Endothelial cell of umbilical vein (primary cell): ENCODE data around the gene MEAK7. TPM values are rescaled to one million over a fixed set of nuclear protein-coding genes. Genes with fewer than 3 reads are reported as not detected.

Source experiments
- BruUV-seq: library from RNA; stranded (reverse); fragments of 400-500 nt; replicated peaks from 2 replicates; lab custom pipeline; 2021; lab: Mats Ljungman, UMichigan
- CTCF ChIA-PET: fragments of 300-600, 350-600 bp; sonication (Branson Sonifier 250); formaldehyde crosslinking; loops from one replicate; lab custom pipeline; 2021; ENCODE audit warnings: antibody characterized with exemption, inconsistent platforms; lab: Charles Lee
- POLR2A ChIA-PET: fragments of 300-600, 350-600 bp; sonication (Branson Sonifier 250); formaldehyde crosslinking; loops from one replicate; lab custom pipeline; 2021; ENCODE audit warnings: antibody characterized with exemption, inconsistent platforms; lab: Charles Lee
- DNase-seq: peaks from one replicate; pipeline ENCODE4 v3.0.0-alpha.2; 2011; ENCODE audit warnings: low read depth, low spot score
- FAIRE-seq: peaks from 2 replicates; lab custom pipeline; 2011; peaks lifted over from hg19 to GRCh38; lab: Jason Lieb, UNC
- H2AFZ ChIP-seq: 2 replicates; pipeline ENCODE4 v1.6.0; 2012; ENCODE audit warnings: low read depth, low read length, control low read depth, inconsistent platforms
- H3K27ac ChIP-seq: 2 replicates; pipeline ENCODE4 v1.5.1; 2011; ENCODE audit warnings: low read depth, mild to moderate bottlenecking, control low read depth, low read length, moderate library complexity; ENCODE audit not compliant: insufficient read depth
- H3K27me3 ChIP-seq, 2 experiments: 2 replicates each; pipeline versions ENCODE4 v1.6.0 to v1.6.1; 2011; ENCODE audit warnings: low read length in 2 of 2, mixed read lengths in 1 of 2; ENCODE audit not compliant: control insufficient read depth in 2 of 2, insufficient read depth in 2 of 2
- H3K36me3 ChIP-seq, 2 experiments: 2 replicates in 1 of 2; 3 replicates in 1 of 2; pipeline ENCODE4 v1.5.1; 2011; ENCODE audit warnings: low read length in 2 of 2, mild to moderate bottlenecking in 1 of 2, moderate library complexity in 1 of 2; ENCODE audit not compliant: control insufficient read depth in 2 of 2, insufficient read depth in 2 of 2; ENCODE audit errors: extremely low read depth in 1 of 2
- H3K4me1 ChIP-seq: 3 replicates; pipeline ENCODE4 v1.5.1; 2011; ENCODE audit warnings: mild to moderate bottlenecking, low read length; ENCODE audit not compliant: control insufficient read depth, insufficient read depth; ENCODE audit errors: extremely low read depth
- H3K4me2 ChIP-seq: 2 replicates; pipeline ENCODE4 v1.6.1; 2011; ENCODE audit warnings: low read length, control low read depth, mixed read lengths; ENCODE audit not compliant: insufficient read depth
- H3K4me3 ChIP-seq, 3 experiments: fragments of 200-600 bp in 1 of 3; sonication (generic), shearing (Covaris generic) in 1 of 3; replicated peaks in 1 of 3; 2 replicates each; pipeline ENCODE4 v1.5.1; 2011 to 2016; ENCODE audit warnings: control low read depth in 3 of 3, low read length in 3 of 3, mild to moderate bottlenecking in 2 of 3, inconsistent platforms in 1 of 3, low read depth in 1 of 3, moderate library complexity in 1 of 3; ENCODE audit not compliant: insufficient read depth in 1 of 3
- H3K79me2 ChIP-seq: 2 replicates; pipeline ENCODE4 v1.6.0; 2012; ENCODE audit warnings: low read length, inconsistent platforms; ENCODE audit not compliant: control insufficient read depth, insufficient read depth
- H3K9ac ChIP-seq: replicated peaks from 2 replicates; pipeline ENCODE3; 2011; ENCODE audit warnings: low read length, control low read depth; ENCODE audit not compliant: insufficient read depth; ENCODE audit errors: extremely low read depth
- H3K9me1 ChIP-seq: replicated peaks from 3 replicates; pipeline ENCODE4 v1.6.0; 2011; ENCODE audit warnings: mild to moderate bottlenecking, low read length; ENCODE audit not compliant: control insufficient read depth, insufficient read depth; ENCODE audit errors: extremely low read depth
- H3K9me3 ChIP-seq: replicated peaks from 2 replicates; pipeline ENCODE4 v1.5.1; 2012; ENCODE audit warnings: low read length, inconsistent platforms; ENCODE audit not compliant: control insufficient read depth, insufficient read depth
- H4K20me1 ChIP-seq: replicated peaks from 2 replicates; pipeline ENCODE3; 2011; ENCODE audit warnings: mild to moderate bottlenecking, low read length; ENCODE audit not compliant: control insufficient read depth, insufficient read depth; ENCODE audit errors: extremely low read depth
- EZH2 ChIP-seq: IDR thresholded peaks from 2 replicates; pipeline ENCODE4 v1.6.1; 2012; ENCODE audit warnings: borderline replicate concordance, low read depth, mild to moderate bottlenecking, moderate library complexity, low read length, inconsistent platforms; ENCODE audit not compliant: severe bottlenecking
- FOS ChIP-seq: IDR thresholded peaks from 2 replicates; pipeline ENCODE4 v1.6.1; 2011; ENCODE audit warnings: mild to moderate bottlenecking, low read length, moderate library complexity, borderline replicate concordance; ENCODE audit not compliant: insufficient read depth
- GATA2 ChIP-seq: IDR thresholded peaks from 2 replicates; pipeline ENCODE4 v1.7.0; 2011; ENCODE audit warnings: low read depth, mild to moderate bottlenecking, moderate library complexity, mixed read lengths, low read length; ENCODE audit not compliant: insufficient read length, insufficient read depth
- JUN ChIP-seq: IDR thresholded peaks from 2 replicates; pipeline ENCODE4 v1.6.1; 2011; ENCODE audit warnings: borderline replicate concordance, low read depth; ENCODE audit not compliant: insufficient read length, insufficient read depth
- MYC ChIP-seq: IDR thresholded peaks from one replicate; pipeline ENCODE4 v1.6.1; 2011; ENCODE audit warnings: mild to moderate bottlenecking, low read depth, low read length
- POLR2A ChIP-seq: IDR thresholded peaks from 2 replicates; pipeline ENCODE4 v1.6.1; 2012; ENCODE audit warnings: low read depth, mild to moderate bottlenecking, control low read depth, low read length
- POLR2AphosphoS5 ChIP-seq: IDR thresholded peaks from 2 replicates; pipeline ENCODE4 v1.6.1; 2012; ENCODE audit warnings: low read depth, mild to moderate bottlenecking, control low read depth, low read length, moderate library complexity; ENCODE audit not compliant: insufficient read depth
- dilution Hi-C: fragments of 300-500 bp; cut with MboI; formaldehyde crosslinking; loops from one replicate; pipeline ENCODE4 v1.15.0; 2019; ENCODE audit warnings: low sequenced_read_pairs; ENCODE audit not compliant: extremely low pct_ligation_motif_present
- intact Hi-C: fragments of 100-400 bp; cut with micrococcal nuclease; formaldehyde crosslinking; loops from one replicate; pipeline ENCODE4 v1.10.0; 2022
- polyA plus RNA-seq, 4 experiments: library from polyadenylated mRNA; depleted of rRNA in 3 of 4; stranded (reverse) in 3 of 4; unstranded in 1 of 4; fragments of >200 nt; gene quantifications; 2 replicates each; pipeline versions ENCODE4 v1.2.1 to v1.2.3, GENCODE V29; 2011 to 2012; ENCODE audit warnings: missing spikeins in 1 of 4
- total RNA-seq: library from RNA; stranded (reverse); gene quantifications from 2 replicates; pipeline ENCODE4 v1.2.3, GENCODE V29; 2021
- TF ChIP-seq, protein P1 (sequence below), 2 donors: IDR thresholded peaks; 1 replicate in 1 of 2; 2 replicates in 1 of 2; pipeline ENCODE4 v1.5.1; 2011; ENCODE audit warnings: low read length in 2 of 2, mild to moderate bottlenecking in 2 of 2, moderate library complexity in 2 of 2, control low read depth in 1 of 2, inconsistent platforms in 1 of 2, low read depth in 1 of 2; ENCODE audit not compliant: insufficient read depth in 1 of 2; ENCODE audit errors: extremely low read depth in 1 of 2
- TF ChIP-seq, protein P2 (sequence below): IDR thresholded peaks from 2 replicates; pipeline ENCODE4 v1.6.1; 2011; ENCODE audit not compliant: insufficient read depth, insufficient read length

MEAK7 gene
- total and polyA plus RNA-seq, 2 donors (not counting 3 experiments of a cell fraction or from before 2014, with no cell fraction given) = 16.2 to 22.7 TPM

- intact Hi-C loops (no loop called here), dilution Hi-C loops (no loop called here)
- Histone ChIP-seq H3K79me2 (no peaks in the 10 kb centered on the region), H3K4me1 (no peaks in the 10 kb centered on the region), H3K36me3 (peaks cover 0 to 4% of the 10 kb centered on the region in 2 experiments), H3K4me2 (no peak overlapping the region), H3K9me3 (no peaks in the 10 kb centered on the region), H2AFZ (no peak overlapping the region), H3K4me3 (no peak overlapping the region), H3K9me1 (no peaks in the 10 kb centered on the region), H3K9ac (no peak overlapping the region), H3K27me3 (no peaks in the 10 kb centered on the region), H3K27ac (no peak overlapping the region), H4K20me1 (no peaks in the 10 kb centered on the region)
- CTCF ChIA-PET = interaction anchor here (1.0 kb wide), 1 partner anchor 23 kb away, joined by 3 read pairs; no protein-coding TSS in a partner anchor
- TF ChIP-seq JUN (no peak), POLR2A (no peak), FOS (no peak), GATA2 (no peak), MYC (no peak), EZH2 (no peak), POLR2AphosphoS5 (no peak)
- TF ChIP-seq, protein P1, sequence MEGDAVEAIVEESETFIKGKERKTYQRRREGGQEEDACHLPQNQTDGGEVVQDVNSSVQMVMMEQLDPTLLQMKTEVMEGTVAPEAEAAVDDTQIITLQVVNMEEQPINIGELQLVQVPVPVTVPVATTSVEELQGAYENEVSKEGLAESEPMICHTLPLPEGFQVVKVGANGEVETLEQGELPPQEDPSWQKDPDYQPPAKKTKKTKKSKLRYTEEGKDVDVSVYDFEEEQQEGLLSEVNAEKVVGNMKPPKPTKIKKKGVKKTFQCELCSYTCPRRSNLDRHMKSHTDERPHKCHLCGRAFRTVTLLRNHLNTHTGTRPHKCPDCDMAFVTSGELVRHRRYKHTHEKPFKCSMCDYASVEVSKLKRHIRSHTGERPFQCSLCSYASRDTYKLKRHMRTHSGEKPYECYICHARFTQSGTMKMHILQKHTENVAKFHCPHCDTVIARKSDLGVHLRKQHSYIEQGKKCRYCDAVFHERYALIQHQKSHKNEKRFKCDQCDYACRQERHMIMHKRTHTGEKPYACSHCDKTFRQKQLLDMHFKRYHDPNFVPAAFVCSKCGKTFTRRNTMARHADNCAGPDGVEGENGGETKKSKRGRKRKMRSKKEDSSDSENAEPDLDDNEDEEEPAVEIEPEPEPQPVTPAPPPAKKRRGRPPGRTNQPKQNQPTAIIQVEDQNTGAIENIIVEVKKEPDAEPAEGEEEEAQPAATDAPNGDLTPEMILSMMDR (IDR thresholded peaks at IDR 0.05; ENCODE audit: extremely low read depth in 1 of 2, insufficient read depth in 1 of 2, low read depth in 1 of 2, low read length in 2 of 2) = no peak
- TF ChIP-seq, protein P2, sequence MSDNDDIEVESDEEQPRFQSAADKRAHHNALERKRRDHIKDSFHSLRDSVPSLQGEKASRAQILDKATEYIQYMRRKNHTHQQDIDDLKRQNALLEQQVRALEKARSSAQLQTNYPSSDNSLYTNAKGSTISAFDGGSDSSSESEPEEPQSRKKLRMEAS = no peak
- no peak for DNase-seq
- no peak for FAIRE-seq
- POLR2A ChIA-PET = no interaction called here
- BruUV-seq = no TSS peak
Observed at GRCh38 chr16:84467256-84467655, 37.2 kb downstream of the MEAK7 start.
